GM12878 (cell line): ENCODE measurements around the gene SYT12. TPM values are rescaled to one million over a fixed set of nuclear protein-coding genes. Genes with fewer than 3 reads are reported as not detected.
A peak's percentile ranks its signal among the peaks of the same experiment; 100 is the strongest.

Source experiments
- ATAC-seq: fragments of 200-7000 bp; cut with Tn5 transposase; 3 replicates; pipeline ENCODE4 v1.9.1; 2020; ENCODE audit warnings: mild to moderate bottlenecking, moderate library complexity
- BruUV-seq: library from RNA; stranded (reverse); fragments of 400-500 nt; replicated peaks from 2 replicates; lab custom pipeline; 2021; lab: Mats Ljungman, UMichigan
- CTCF ChIA-PET: fragments of 300-600 bp; sonication (Branson Sonifier 250); formaldehyde crosslinking; extraction: SDS; loops from one replicate; lab custom pipeline; 2021; ENCODE audit warnings: inconsistent platforms; lab: Yijun Ruan, JAX
- POLR2A ChIA-PET: fragments of 350-600 bp; formaldehyde crosslinking; extraction: SDS; loops from one replicate; lab custom pipeline; 2021; ENCODE audit warnings: inconsistent platforms; lab: Charles Lee
- RAD21 ChIA-PET: fragments of 300-600 bp; sonication (Branson Sonifier 250); formaldehyde crosslinking; loops from one replicate; lab custom pipeline; 2023; ENCODE audit warnings: antibody characterized with exemption; ENCODE audit not compliant: unreplicated experiment; lab: Charles Lee
- SMC1A ChIA-PET: fragments of 300-600 bp; sonication (Branson Sonifier 250); formaldehyde crosslinking; loops from one replicate; lab custom pipeline; 2023; ENCODE audit not compliant: unreplicated experiment, uncharacterized antibody; lab: Charles Lee
- DNase-seq: peaks from one replicate; pipeline ENCODE4 v3.0.0-alpha.2; 2011; ENCODE audit warnings: low read depth, low spot score
- FAIRE-seq: peaks from 3 replicates; lab custom pipeline; 2011; peaks lifted over from hg19 to GRCh38; lab: Jason Lieb, UNC
- H2AFZ ChIP-seq: 2 replicates; pipeline ENCODE4 v1.6.0; 2011; ENCODE audit warnings: low read depth, low read length, control low read depth; ENCODE audit not compliant: control insufficient read depth
- H3K27ac ChIP-seq: 2 replicates; pipeline ENCODE4 v1.5.1; 2011; ENCODE audit warnings: control low read depth; ENCODE audit not compliant: control insufficient read depth, insufficient read depth
- H3K27me3 ChIP-seq, 2 experiments: replicated peaks in 1 of 2; 2 replicates each; pipeline versions ENCODE4 v1.6.0 to v1.6.1; 2011; ENCODE audit warnings: low read length in 1 of 2; ENCODE audit not compliant: control insufficient read depth in 2 of 2, insufficient read depth in 2 of 2
- H3K36me3 ChIP-seq, 2 experiments: 2 replicates each; pipeline ENCODE4 v1.5.1; 2011; ENCODE audit warnings: low read length in 1 of 2; ENCODE audit not compliant: control insufficient read depth in 2 of 2, insufficient read depth in 2 of 2
- H3K4me1 ChIP-seq: 2 replicates; pipeline ENCODE4 v1.6.1; 2011; ENCODE audit warnings: mild to moderate bottlenecking, low read length, moderate library complexity, mixed read lengths; ENCODE audit not compliant: control insufficient read depth, insufficient read depth
- H3K4me2 ChIP-seq: 2 replicates; pipeline ENCODE4 v1.6.0; 2011; ENCODE audit warnings: control low read depth; ENCODE audit not compliant: control insufficient read depth, insufficient read depth
- H3K4me3 ChIP-seq: fragments of 200-600 bp; sonication (generic); 2 replicates; pipeline ENCODE4 v1.5.1; 2016
- H3K79me2 ChIP-seq: 2 replicates; pipeline ENCODE4 v1.6.0; 2011; ENCODE audit warnings: low read length; ENCODE audit not compliant: control insufficient read depth, insufficient read depth
- H3K9ac ChIP-seq: 2 replicates; pipeline ENCODE4 v1.8.0; 2011; ENCODE audit warnings: low read length, control low read depth, mixed read lengths; ENCODE audit not compliant: control insufficient read depth, insufficient read depth
- H3K9me3 ChIP-seq: replicated peaks from 3 replicates; pipeline ENCODE4 v1.5.1; 2011; ENCODE audit warnings: mild to moderate bottlenecking, low read length; ENCODE audit not compliant: control insufficient read depth, insufficient read depth
- H4K20me1 ChIP-seq: 2 replicates; pipeline ENCODE4 v1.6.0; 2011; ENCODE audit not compliant: control insufficient read depth, insufficient read depth
- GABPA ChIP-seq: IDR thresholded peaks from 2 replicates; pipeline ENCODE4 v1.6.1; 2014; ENCODE audit warnings: antibody characterized with exemption, low read depth, mild to moderate bottlenecking, inconsistent platforms
- ZNF687 ChIP-seq: fragments of 450-650 bp; IDR thresholded peaks from 2 replicates; pipeline ENCODE4 v1.6.1; 2017; ENCODE audit warnings: mild to moderate bottlenecking, moderate library complexity
- WGBS: methylation state at CpG from one replicate; pipeline ENCODE4 v1.1.6; 2016; ENCODE audit warnings: low lambda C conversion rate; ENCODE audit not compliant: insufficient replicate concordance, insufficient coverage; ENCODE audit errors: missing lambda C conversion rate; 5-methylcytosine and 5-hydroxymethylcytosine counted together
- in situ Hi-C: fragments of 300-500 bp; cut with MboI; formaldehyde crosslinking; loops from 9 replicates; pipeline ENCODE4 v1.14.3; 2018; ENCODE audit warnings: mixed read lengths
- intact Hi-C: fragments of 100-400 bp; cut with micrococcal nuclease; formaldehyde crosslinking; loops from one replicate; pipeline ENCODE4 v1.14.2; 2022; ENCODE audit not compliant: unreplicated experiment
- polyA plus RNA-seq, 11 experiments: library from polyadenylated mRNA; depleted of rRNA in 4 of 11; unstranded in 6 of 11; stranded (reverse) in 5 of 11; fragments of >200 nt; fragmentation: Nextera tagmentation in 4 of 11; fragmentation: Illumina TruSeq in 1 of 11; extraction: Ambion mirVana in 4 of 11; extraction: Trizol in 1 of 11; gene quantifications; 1 replicate in 1 of 11; 2 replicates in 10 of 11; pipeline versions ENCODE4 v1.2.1 to v1.2.3, GENCODE V29; 2011 to 2016; ENCODE audit warnings: inconsistent platforms in 2 of 11, missing spikeins in 2 of 11, low read depth in 1 of 11
- total RNA-seq, 4 experiments: library from RNA; depleted of rRNA in 3 of 4; stranded (reverse); fragments of >200 nt in 3 of 4; fragmentation: Illumina TruSeq in 1 of 4; extraction: Trizol in 1 of 4; gene quantifications; 2 replicates each; pipeline versions ENCODE4 v1.2.1 to v1.2.3, GENCODE V29; 2013 to 2021

SYT12 gene
- total and polyA plus RNA-seq, 10 of the 15 experiments (the other 5 are each of a cell fraction or from before 2014, with no cell fraction given) = 0.02 to 2.3 (median 0.84) TPM; not detected in 1

- Histone ChIP-seq H2AFZ (no peak overlapping the region; the same call in 1 of the 2 replicates), H3K9me3 (no peaks in the 10 kb centered on the region), H3K9ac (peak overlapping the region; percentile 21; the same call in 1 of the 2 replicates), H3K4me3 (no peak overlapping the region), H3K4me1 (peaks cover 23% of the 10 kb centered on the region), H3K36me3 (no peaks in the 10 kb centered on the region), H4K20me1 (no peaks in the 10 kb centered on the region), H3K4me2 (peak overlapping the region; percentile 53; the same call in 1 of the 2 replicates), H3K27ac (peak overlapping the region; percentile 90), H3K27me3 (no peaks in the 10 kb centered on the region), H3K79me2 (no peaks in the 10 kb centered on the region)
- no TSS peak for BruUV-seq
- 71% methylated on average over 6 of the region's 6 CpGs for WGBS
- no peak for DNase-seq
- intact Hi-C loops (loop anchor here (5.0 kb wide), 1 partner anchor 68 kb away; no protein-coding TSS in a partner anchor), in situ Hi-C loops (no loop called here)
- POLR2A ChIA-PET = interaction anchor here (1.4 kb wide), 1 partner anchor 14 kb away, joined by 5 read pairs; no protein-coding TSS in a partner anchor
- RAD21 ChIA-PET = interaction anchor here (0.9 to 1.9 kb wide), 4 partner anchors 15 to 68 kb away, joined by 3 to 11 read pairs (median 7); partner anchors contain the start of gene KDM2A
- TF ChIP-seq GABPA = no peak
- TF ChIP-seq ZNF687 = no peak
- SMC1A ChIA-PET = interaction anchor here (0.9 to 5.9 kb wide), 4 partner anchors 15 to 70 kb away, joined by 3 to 28 read pairs (median 4); no protein-coding TSS in a partner anchor
- FAIRE-seq = no peak
- CTCF ChIA-PET = interaction anchor here (1.2 kb wide), 1 partner anchor 14 kb away, joined by 4 read pairs; no protein-coding TSS in a partner anchor
- no peak for ATAC-seq
Measured at GRCh38 chr11:67098799-67099429, 76.0 kb downstream of the SYT12 start.
